Lower lobe of right lung (tissue), 2 donors: ENCODE data around the gene IGFBP2. TPM values are rescaled to one million over a fixed set of nuclear protein-coding genes. Genes with fewer than 3 reads are reported as not detected.
A peak's percentile ranks its signal among the peaks of the same experiment; 100 is the strongest.

Experiments
- ATAC-seq, 2 donors: fragments of 200-7000 bp; cut with Tn5 transposase; one replicate each; pipeline ENCODE4 v1.9.1; 2020 to 2022; ENCODE audit warnings: mild to moderate bottlenecking in 2 of 2, moderate library complexity in 2 of 2
- DNase-seq: peaks from one replicate; pipeline ENCODE4 v3.0.0-alpha.2; 2020
- H3K27ac ChIP-seq: fragments of 200-600 bp; one replicate; pipeline ENCODE4 v1.8.0; 2022
- H3K27me3 ChIP-seq: fragments of 200-600 bp; one replicate; pipeline ENCODE4 v1.8.0; 2022; ENCODE audit warnings: low read depth
- H3K36me3 ChIP-seq: fragments of 200-600 bp; one replicate; pipeline ENCODE4 v1.8.0; 2022; ENCODE audit warnings: mild to moderate bottlenecking
- H3K4me1 ChIP-seq: fragments of 200-600 bp; one replicate; pipeline ENCODE4 v1.8.0; 2022
- H3K4me3 ChIP-seq: fragments of 200-600 bp; one replicate; pipeline ENCODE4 v1.8.0; 2022; ENCODE audit warnings: mild to moderate bottlenecking
- H3K9me3 ChIP-seq: fragments of 200-600 bp; one replicate; pipeline ENCODE4 v1.8.0; 2022
- CTCF ChIP-seq: fragments of 200-600 bp; IDR thresholded peaks from one replicate; pipeline ENCODE4 v1.8.0; 2022; ENCODE audit warnings: antibody characterized with exemption, mild to moderate bottlenecking
- intact Hi-C: fragments of 100-400 bp; cut with DNase I; formaldehyde crosslinking; loops from one replicate; pipeline ENCODE4 v1.11.0; 2022
- long read RNA-seq: library from polyadenylated mRNA; unstranded; transcript quantifications from one replicate; pipeline ENCODE4 v2.0.0, GENCODE V29; 2021
- total RNA-seq: library from RNA; stranded (reverse); fragmentation: NEBNext Ultra II Directional; extraction: Animal tissue kit (Norgen Biotek cat#: 25700); gene quantifications from one replicate; pipeline ENCODE4 v1.2.1, GENCODE V29; 2021
- donor health status: DM: no; HTN: yes; CAD: no; lungs with severe emphysema.

The IGFBP2 gene
- 37.7 TPM for total RNA-seq
- long read RNA-seq, transcript IGFBP2-201 (4 exons, 1,439 nt), result major isoform, 120 of 125 reads
- long read RNA-seq, partial matches to known transcripts, result 1 of 125 reads
- long read RNA-seq, other reads (novel, unspliced or antisense), result 2 of 125 reads

GRCh38 chr2:216632952-216633615 lies at the start of gene IGFBP2:
Gene IGFBP2, plus strand, starts transcription at chr2:216633420. Its CDS starts 104 bp downstream, at chr2:216633524.
- TF ChIP-seq CTCF, result no peak
- H3K27me3 ChIP-seq, result peaks cover 40% of the 10 kb centered on the region

GRCh38 chr2:216583606-216584005 lies 49.6 kb upstream of the IGFBP2 start:
- no peaks in the 10 kb centered on the region for H3K36me3 ChIP-seq
- H3K27ac ChIP-seq, result no peak overlapping the region
- TF ChIP-seq CTCF, result no peak
- DNase-seq, result no peak
- no peak overlapping the region for H3K4me3 ChIP-seq
- ATAC-seq, result no peak
- intact Hi-C loops, result no loop called here
- H3K4me1 ChIP-seq, result no peaks in the 10 kb centered on the region
- H3K27me3 ChIP-seq, result no peaks in the 10 kb centered on the region
- H3K9me3 ChIP-seq, result no peaks in the 10 kb centered on the region

More at GRCh38 chr2:216632952-216633615, at the start of gene IGFBP2:
- Histone ChIP-seq H3K27ac (no peak within 1 kb of the TSS), H3K36me3 (no peaks in the 10 kb centered on the region), H3K4me1 (peaks cover 37% of the 10 kb centered on the region), H3K4me3 (peak within 1 kb of the TSS; percentile 55), H3K9me3 (no peaks in the 10 kb centered on the region)
- ATAC-seq, result peak; percentile 3 to 44
- intact Hi-C loops, result no loop called here
- DNase-seq, result no peak

GRCh38 chr2:216584112-216584511 lies 49.1 kb upstream of the IGFBP2 start:
- no peak for TF ChIP-seq CTCF
- intact Hi-C loops, result no loop called here
- H3K9me3 ChIP-seq, result no peaks in the 10 kb centered on the region

GRCh38 chr2:216585441-216585840 lies 47.8 kb upstream of the IGFBP2 start:
- intact Hi-C loops, result no loop called here

More at GRCh38 chr2:216584112-216584511, 49.1 kb upstream of the IGFBP2 start:
- ATAC-seq, result no peak
- Histone ChIP-seq H3K27me3 (no peaks in the 10 kb centered on the region), H3K4me3 (no peak overlapping the region), H3K27ac (no peak overlapping the region), H3K4me1 (no peaks in the 10 kb centered on the region), H3K36me3 (no peaks in the 10 kb centered on the region)
- DNase-seq, result no peak

More at GRCh38 chr2:216585441-216585840, 47.8 kb upstream of the IGFBP2 start:
- Histone ChIP-seq H3K4me3 (no peak overlapping the region), H3K9me3 (no peaks in the 10 kb centered on the region), H3K27me3 (no peaks in the 10 kb centered on the region), H3K36me3 (no peaks in the 10 kb centered on the region), H3K4me1 (no peaks in the 10 kb centered on the region), H3K27ac (no peak overlapping the region)
- ATAC-seq (no peak), DNase-seq (no peak)
- TF ChIP-seq CTCF, result no peak
